ENCODE data around the gene WDHD1.

DNA sequence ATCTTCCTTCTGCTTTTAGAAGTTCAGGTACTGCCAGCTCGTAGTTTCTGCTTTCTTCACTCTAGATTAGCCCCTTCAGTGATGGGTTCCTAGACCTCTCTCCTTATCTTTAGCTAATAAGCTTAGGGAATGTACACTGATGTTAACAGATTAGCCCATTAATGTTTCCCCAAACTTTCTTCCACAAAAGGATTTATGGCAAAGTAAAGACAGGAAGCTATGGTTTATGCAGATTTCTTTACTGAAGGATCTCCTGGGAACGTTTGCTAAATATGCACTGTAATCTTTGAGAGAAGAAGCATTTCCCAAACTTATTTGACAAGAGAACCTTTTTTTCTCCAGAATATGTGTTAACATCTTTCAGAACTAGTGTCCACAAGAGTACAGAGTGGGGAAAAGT is 4.3 kb upstream of the WDHD1 start:
- TF ChIP-seq, protein P1, sequence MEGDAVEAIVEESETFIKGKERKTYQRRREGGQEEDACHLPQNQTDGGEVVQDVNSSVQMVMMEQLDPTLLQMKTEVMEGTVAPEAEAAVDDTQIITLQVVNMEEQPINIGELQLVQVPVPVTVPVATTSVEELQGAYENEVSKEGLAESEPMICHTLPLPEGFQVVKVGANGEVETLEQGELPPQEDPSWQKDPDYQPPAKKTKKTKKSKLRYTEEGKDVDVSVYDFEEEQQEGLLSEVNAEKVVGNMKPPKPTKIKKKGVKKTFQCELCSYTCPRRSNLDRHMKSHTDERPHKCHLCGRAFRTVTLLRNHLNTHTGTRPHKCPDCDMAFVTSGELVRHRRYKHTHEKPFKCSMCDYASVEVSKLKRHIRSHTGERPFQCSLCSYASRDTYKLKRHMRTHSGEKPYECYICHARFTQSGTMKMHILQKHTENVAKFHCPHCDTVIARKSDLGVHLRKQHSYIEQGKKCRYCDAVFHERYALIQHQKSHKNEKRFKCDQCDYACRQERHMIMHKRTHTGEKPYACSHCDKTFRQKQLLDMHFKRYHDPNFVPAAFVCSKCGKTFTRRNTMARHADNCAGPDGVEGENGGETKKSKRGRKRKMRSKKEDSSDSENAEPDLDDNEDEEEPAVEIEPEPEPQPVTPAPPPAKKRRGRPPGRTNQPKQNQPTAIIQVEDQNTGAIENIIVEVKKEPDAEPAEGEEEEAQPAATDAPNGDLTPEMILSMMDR (IDR thresholded peaks at IDR 0.05): no peak
- TF ChIP-seq POLR2A (IDR thresholded peaks at IDR 0.05): no peak

Data from uterus (tissue), 2 donors.